DND-41 (cell line): ENCODE results near the gene ZNRF1.

Experiments used
- EZH2 ChIP-seq: IDR thresholded peaks from 3 replicates; pipeline ENCODE4 v1.6.1; 2012; ENCODE audit warnings: borderline replicate concordance, low read depth, mild to moderate bottlenecking, moderate library complexity, low read length, inconsistent platforms; ENCODE audit not compliant: severe bottlenecking
- TF ChIP-seq, protein P1 (sequence below): IDR thresholded peaks from 2 replicates; pipeline ENCODE4 v1.5.1; 2012; ENCODE audit warnings: borderline replicate concordance, low read length, moderate library complexity, mild to moderate bottlenecking; ENCODE audit not compliant: poor library complexity, severe bottlenecking; ENCODE audit errors: extremely low read depth

DNA sequence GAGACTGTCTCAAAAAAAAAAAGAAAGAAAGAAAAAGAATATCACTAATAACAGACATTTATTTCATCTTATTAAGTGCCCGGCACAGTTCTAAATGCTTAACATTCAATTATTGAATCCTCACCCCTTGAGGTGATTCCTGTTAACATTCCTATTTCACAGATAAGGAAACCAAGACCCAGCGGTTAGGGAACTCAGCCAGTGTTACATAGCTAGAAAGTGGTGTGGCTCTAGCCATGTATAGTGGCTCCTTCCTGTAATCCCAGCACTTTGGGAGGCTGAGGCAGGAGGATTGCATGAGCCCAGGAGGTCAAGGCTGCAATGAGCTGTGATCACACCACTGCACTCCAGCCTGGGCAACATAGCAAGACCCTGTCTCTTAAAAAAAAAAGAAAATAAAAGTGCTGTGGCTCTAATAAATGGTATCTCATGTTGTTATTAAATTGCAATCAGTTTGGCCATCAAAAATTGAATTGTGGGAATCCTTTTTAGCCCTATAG is 28.1 kb downstream of the ZNRF1 start:
- TF ChIP-seq, protein P1, sequence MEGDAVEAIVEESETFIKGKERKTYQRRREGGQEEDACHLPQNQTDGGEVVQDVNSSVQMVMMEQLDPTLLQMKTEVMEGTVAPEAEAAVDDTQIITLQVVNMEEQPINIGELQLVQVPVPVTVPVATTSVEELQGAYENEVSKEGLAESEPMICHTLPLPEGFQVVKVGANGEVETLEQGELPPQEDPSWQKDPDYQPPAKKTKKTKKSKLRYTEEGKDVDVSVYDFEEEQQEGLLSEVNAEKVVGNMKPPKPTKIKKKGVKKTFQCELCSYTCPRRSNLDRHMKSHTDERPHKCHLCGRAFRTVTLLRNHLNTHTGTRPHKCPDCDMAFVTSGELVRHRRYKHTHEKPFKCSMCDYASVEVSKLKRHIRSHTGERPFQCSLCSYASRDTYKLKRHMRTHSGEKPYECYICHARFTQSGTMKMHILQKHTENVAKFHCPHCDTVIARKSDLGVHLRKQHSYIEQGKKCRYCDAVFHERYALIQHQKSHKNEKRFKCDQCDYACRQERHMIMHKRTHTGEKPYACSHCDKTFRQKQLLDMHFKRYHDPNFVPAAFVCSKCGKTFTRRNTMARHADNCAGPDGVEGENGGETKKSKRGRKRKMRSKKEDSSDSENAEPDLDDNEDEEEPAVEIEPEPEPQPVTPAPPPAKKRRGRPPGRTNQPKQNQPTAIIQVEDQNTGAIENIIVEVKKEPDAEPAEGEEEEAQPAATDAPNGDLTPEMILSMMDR, result no peak
- TF ChIP-seq EZH2, result no peak
